ENCODE results near the gene TBC1D8. TPM values are rescaled to one million over a fixed set of nuclear protein-coding genes. Genes with fewer than 3 reads are reported as not detected.

Gene TBC1D8
- total and polyA plus RNA-seq, 2 experiments from 2014 or later: 18.0 to 36.9 TPM

DNA sequence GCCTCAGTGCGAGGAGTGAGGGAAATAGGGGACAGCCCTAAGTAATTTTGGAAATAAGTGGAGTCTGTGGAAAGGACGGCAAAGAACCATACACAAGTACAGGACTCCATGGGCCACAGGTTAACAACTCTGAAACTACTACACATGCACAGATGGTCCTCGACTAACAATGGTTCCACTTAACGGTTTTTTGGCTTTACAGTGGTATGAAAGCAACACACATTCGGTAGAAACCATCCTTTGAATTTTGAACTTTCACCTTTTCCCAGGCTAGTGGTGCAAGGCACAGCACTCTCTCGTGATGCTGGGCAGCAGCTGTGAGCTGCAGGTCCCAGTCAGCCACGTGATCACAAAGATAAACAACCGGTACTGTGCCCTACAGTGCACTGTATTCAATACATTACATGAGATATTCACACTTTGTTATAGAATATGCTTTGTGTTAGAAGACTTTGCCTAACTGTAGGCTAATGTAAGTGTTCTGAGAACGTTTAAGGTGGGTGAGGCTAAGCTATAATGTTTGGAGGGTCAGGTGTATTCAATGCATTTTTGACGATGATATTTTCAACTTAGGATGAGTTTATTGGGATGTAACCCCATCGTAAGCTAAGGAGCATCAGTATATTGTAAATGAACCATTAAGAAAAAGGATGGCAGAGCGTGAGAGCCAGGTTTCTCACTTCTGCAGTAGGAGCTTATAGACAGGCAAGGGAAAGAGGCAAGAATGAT, 44.6 kb downstream of the TBC1D8 start:
- H3K27ac ChIP-seq (ENCODE audit: low read depth): 0 out of 2 replicates have a peak overlapping the region, but pooled peaks have one; percentile 21
- H2AFZ ChIP-seq: no peak overlapping the region
- peaks cover 50% of the 10 kb centered on the region for H3K4me1 Mint-ChIP-seq
- H3K27me3 ChIP-seq (ENCODE audit: insufficient read depth): no peaks in the 10 kb centered on the region
- peaks cover 98% of the 10 kb centered on the region for H3K79me2 ChIP-seq (replicated peaks; ENCODE audit: insufficient read depth)
- H3K4me1 ChIP-seq (ENCODE audit: insufficient read depth): peaks cover 41% of the 10 kb centered on the region
- peaks cover 4% of the 10 kb centered on the region for H3K27me3 Mint-ChIP-seq (ENCODE audit: insufficient read depth, low read depth, poor library complexity)
- H3K4me2 ChIP-seq: peak overlapping the region; percentile 44; the same call in 1 of the 2 replicates
- TF ChIP-seq ZNF114 (CRISPR knock-in tag; IDR thresholded peaks at IDR 0.05): no peak
- TF ChIP-seq ZNF331 (CRISPR knock-in tag; IDR thresholded peaks at IDR 0.05; ENCODE audit: low read depth): no peak
- TF ChIP-seq, protein P1, sequence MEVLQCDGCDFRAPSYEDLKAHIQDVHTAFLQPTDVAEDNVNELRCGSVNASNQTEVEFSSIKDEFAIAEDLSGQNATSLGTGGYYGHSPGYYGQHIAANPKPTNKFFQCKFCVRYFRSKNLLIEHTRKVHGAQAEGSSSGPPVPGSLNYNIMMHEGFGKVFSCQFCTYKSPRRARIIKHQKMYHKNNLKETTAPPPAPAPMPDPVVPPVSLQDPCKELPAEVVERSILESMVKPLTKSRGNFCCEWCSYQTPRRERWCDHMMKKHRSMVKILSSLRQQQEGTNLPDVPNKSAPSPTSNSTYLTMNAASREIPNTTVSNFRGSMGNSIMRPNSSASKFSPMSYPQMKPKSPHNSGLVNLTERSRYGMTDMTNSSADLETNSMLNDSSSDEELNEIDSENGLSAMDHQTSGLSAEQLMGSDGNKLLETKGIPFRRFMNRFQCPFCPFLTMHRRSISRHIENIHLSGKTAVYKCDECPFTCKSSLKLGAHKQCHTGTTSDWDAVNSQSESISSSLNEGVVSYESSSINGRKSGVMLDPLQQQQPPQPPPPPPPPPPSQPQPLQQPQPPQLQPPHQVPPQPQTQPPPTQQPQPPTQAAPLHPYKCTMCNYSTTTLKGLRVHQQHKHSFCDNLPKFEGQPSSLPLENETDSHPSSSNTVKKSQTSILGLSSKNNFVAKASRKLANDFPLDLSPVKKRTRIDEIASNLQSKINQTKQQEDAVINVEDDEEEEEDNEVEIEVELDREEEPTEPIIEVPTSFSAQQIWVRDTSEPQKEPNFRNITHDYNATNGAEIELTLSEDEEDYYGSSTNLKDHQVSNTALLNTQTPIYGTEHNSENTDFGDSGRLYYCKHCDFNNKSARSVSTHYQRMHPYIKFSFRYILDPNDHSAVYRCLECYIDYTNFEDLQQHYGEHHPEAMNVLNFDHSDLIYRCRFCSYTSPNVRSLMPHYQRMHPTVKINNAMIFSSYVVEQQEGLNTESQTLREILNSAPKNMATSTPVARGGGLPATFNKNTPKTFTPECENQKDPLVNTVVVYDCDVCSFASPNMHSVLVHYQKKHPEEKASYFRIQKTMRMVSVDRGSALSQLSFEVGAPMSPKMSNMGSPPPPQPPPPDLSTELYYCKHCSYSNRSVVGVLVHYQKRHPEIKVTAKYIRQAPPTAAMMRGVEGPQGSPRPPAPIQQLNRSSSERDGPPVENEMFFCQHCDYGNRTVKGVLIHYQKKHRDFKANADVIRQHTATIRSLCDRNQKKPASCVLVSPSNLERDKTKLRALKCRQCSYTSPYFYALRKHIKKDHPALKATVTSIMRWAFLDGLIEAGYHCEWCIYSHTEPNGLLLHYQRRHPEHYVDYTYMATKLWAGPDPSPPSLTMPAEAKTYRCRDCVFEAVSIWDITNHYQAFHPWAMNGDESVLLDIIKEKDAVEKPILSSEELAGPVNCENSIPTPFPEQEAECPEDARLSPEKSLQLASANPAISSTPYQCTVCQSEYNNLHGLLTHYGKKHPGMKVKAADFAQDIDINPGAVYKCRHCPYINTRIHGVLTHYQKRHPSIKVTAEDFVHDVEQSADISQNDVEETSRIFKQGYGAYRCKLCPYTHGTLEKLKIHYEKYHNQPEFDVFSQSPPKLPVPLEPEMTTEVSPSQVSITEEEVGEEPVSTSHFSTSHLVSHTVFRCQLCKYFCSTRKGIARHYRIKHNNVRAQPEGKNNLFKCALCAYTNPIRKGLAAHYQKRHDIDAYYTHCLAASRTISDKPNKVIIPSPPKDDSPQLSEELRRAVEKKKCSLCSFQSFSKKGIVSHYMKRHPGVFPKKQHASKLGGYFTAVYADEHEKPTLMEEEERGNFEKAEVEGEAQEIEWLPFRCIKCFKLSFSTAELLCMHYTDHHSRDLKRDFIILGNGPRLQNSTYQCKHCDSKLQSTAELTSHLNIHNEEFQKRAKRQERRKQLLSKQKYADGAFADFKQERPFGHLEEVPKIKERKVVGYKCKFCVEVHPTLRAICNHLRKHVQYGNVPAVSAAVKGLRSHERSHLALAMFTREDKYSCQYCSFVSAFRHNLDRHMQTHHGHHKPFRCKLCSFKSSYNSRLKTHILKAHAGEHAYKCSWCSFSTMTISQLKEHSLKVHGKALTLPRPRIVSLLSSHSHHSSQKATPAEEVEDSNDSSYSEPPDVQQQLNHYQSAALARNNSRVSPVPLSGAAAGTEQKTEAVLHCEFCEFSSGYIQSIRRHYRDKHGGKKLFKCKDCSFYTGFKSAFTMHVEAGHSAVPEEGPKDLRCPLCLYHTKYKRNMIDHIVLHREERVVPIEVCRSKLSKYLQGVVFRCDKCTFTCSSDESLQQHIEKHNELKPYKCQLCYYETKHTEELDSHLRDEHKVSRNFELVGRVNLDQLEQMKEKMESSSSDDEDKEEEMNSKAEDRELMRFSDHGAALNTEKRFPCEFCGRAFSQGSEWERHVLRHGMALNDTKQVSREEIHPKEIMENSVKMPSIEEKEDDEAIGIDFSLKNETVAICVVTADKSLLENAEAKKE (CRISPR knock-in tag; IDR thresholded peaks at IDR 0.05): no peak
- TF ChIP-seq, protein P2, sequence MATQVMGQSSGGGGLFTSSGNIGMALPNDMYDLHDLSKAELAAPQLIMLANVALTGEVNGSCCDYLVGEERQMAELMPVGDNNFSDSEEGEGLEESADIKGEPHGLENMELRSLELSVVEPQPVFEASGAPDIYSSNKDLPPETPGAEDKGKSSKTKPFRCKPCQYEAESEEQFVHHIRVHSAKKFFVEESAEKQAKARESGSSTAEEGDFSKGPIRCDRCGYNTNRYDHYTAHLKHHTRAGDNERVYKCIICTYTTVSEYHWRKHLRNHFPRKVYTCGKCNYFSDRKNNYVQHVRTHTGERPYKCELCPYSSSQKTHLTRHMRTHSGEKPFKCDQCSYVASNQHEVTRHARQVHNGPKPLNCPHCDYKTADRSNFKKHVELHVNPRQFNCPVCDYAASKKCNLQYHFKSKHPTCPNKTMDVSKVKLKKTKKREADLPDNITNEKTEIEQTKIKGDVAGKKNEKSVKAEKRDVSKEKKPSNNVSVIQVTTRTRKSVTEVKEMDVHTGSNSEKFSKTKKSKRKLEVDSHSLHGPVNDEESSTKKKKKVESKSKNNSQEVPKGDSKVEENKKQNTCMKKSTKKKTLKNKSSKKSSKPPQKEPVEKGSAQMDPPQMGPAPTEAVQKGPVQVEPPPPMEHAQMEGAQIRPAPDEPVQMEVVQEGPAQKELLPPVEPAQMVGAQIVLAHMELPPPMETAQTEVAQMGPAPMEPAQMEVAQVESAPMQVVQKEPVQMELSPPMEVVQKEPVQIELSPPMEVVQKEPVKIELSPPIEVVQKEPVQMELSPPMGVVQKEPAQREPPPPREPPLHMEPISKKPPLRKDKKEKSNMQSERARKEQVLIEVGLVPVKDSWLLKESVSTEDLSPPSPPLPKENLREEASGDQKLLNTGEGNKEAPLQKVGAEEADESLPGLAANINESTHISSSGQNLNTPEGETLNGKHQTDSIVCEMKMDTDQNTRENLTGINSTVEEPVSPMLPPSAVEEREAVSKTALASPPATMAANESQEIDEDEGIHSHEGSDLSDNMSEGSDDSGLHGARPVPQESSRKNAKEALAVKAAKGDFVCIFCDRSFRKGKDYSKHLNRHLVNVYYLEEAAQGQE (IDR thresholded peaks at IDR 0.05; ENCODE audit: unreplicated experiment): no peak
- TF ChIP-seq STAT1 (IDR thresholded peaks at IDR 0.05; ENCODE audit: unreplicated experiment): no peak
- H3K4me3 ChIP-seq: no peak overlapping the region
- H4K20me1 ChIP-seq (replicated peaks; ENCODE audit: insufficient read depth): peaks cover 8% of the 10 kb centered on the region
- no peak for DNase-seq (ENCODE audit: low spot score)
- H3K27ac Mint-ChIP-seq: no peak overlapping the region
- peaks cover 20% of the 10 kb centered on the region for H3K36me3 Mint-ChIP-seq (ENCODE audit: low read depth)
- no peaks in the 10 kb centered on the region for H3K36me3 ChIP-seq (ENCODE audit: insufficient read depth)
- H3K4me3 Mint-ChIP-seq: no peak overlapping the region
- H3F3A ChIP-seq (replicated peaks; ENCODE audit: low read depth): no peaks in the 10 kb centered on the region
- H3K9me3 Mint-ChIP-seq: peaks cover 21% of the 10 kb centered on the region
- ATAC-seq: peak; percentile 62
- no peaks in the 10 kb centered on the region for H3K9me2 ChIP-seq (ENCODE audit: insufficient read depth)

Data from GM23338 (cell line).